ENCODE measurements around the gene HOXB7. TPM values are rescaled to one million over a fixed set of nuclear protein-coding genes. Genes with fewer than 3 reads are reported as not detected.

Gene HOXB7
- total and polyA plus RNA-seq, 3 experiments from 2014 or later: 0.87 to 0.96 (median 0.89) TPM

- no peaks in the 10 kb centered on the region for H3K9me3 ChIP-seq (ENCODE audit: low read length)
- H3K27ac Mint-ChIP-seq: no peak overlapping the region
- peaks cover 27% of the 10 kb centered on the region for H3K4me1 ChIP-seq (ENCODE audit: insufficient read depth, low read length)
- no peaks in the 10 kb centered on the region for H3K36me3 ChIP-seq (ENCODE audit: insufficient read depth, low read length)
- peaks cover 67 to 89% of the 10 kb centered on the region in 2 donors for H3K27me3 Mint-ChIP-seq
- H3K36me3 Mint-ChIP-seq: no peaks in the 10 kb centered on the region
- peak overlapping the region in 2 of 7 donors; percentile 18 to 48 for H3K4me3 Mint-ChIP-seq
- peaks cover 82% of the 10 kb centered on the region for H3K27me3 ChIP-seq (ENCODE audit: insufficient read depth, low read length, poor library complexity, severe bottlenecking)
- ChIA-PET POLR2A (interaction anchor here (0.6 kb wide), 1 partner anchor 230 kb away, joined by 4 read pairs; no protein-coding TSS in a partner anchor), CTCF (interaction anchor here (1.3 to 5.8 kb wide), 4 partner anchors 9 to 27 kb away, joined by 3 to 25 read pairs (median 10); no protein-coding TSS in a partner anchor)
- H3K4me3 ChIP-seq (ENCODE audit: low read length): no peak overlapping the region
- no peak for DNase-seq
- H3K27ac ChIP-seq (ENCODE audit: low read depth, low read length): peak overlapping the region; percentile 79
- peaks cover 14 to 30% (median 19%) of the 10 kb centered on the region in 3 donors for H3K4me1 Mint-ChIP-seq
- peaks cover 0 to 5% (median 0%) of the 10 kb centered on the region in 5 donors for H3K9me3 Mint-ChIP-seq
Measured at GRCh38 chr17:48623583-48623982, 12.8 kb upstream of the HOXB7 start.

GRCh38 chr17:48622857-48623256 lies 12.0 kb upstream of the HOXB7 start:
- H3K27ac Mint-ChIP-seq: no peak overlapping the region
- peaks cover 20 to 36% (median 25%) of the 10 kb centered on the region in 3 donors for H3K4me1 Mint-ChIP-seq
- Histone ChIP-seq H3K27me3 (ENCODE audit: insufficient read depth, low read length, poor library complexity, severe bottlenecking) (peaks cover 82% of the 10 kb centered on the region), H3K27ac (ENCODE audit: low read depth, low read length) (no peak overlapping the region), H3K4me3 (ENCODE audit: low read length) (no peak overlapping the region), H3K9me3 (ENCODE audit: low read length) (no peaks in the 10 kb centered on the region), H3K36me3 (ENCODE audit: insufficient read depth, low read length) (no peaks in the 10 kb centered on the region), H3K4me1 (ENCODE audit: insufficient read depth, low read length) (peaks cover 34% of the 10 kb centered on the region)
- no peak overlapping the region for H3K4me3 Mint-ChIP-seq
- POLR2A ChIA-PET: no interaction called here
- H3K36me3 Mint-ChIP-seq: no peaks in the 10 kb centered on the region
- H3K9me3 Mint-ChIP-seq: peaks cover 0 to 5% (median 0%) of the 10 kb centered on the region in 5 donors
- DNase-seq: no peak
- CTCF ChIA-PET: interaction anchor here (1.3 to 5.8 kb wide), 2 partner anchors 9 kb away, joined by 3 to 25 read pairs; no protein-coding TSS in a partner anchor
- H3K27me3 Mint-ChIP-seq: peaks cover 67 to 88% of the 10 kb centered on the region in 2 donors

- Mint-ChIP-seq H3K9me3 (peaks cover 0 to 2% (median 0%) of the 10 kb centered on the region in 5 donors), H3K4me3 (no peak overlapping the region), H3K36me3 (peaks cover 0 to 1% (median 0%) of the 10 kb centered on the region in 3 donors), H3K4me1 (peaks cover 24 to 39% (median 28%) of the 10 kb centered on the region in 3 donors), H3K27me3 (peaks cover 72 to 87% of the 10 kb centered on the region in 2 donors), H3K27ac (peak overlapping the region in 1 of 8 donors; percentile 10)
- H3K27me3 ChIP-seq (ENCODE audit: insufficient read depth, low read length, poor library complexity, severe bottlenecking): peaks cover 82% of the 10 kb centered on the region
- ChIA-PET POLR2A (no interaction called here), CTCF (interaction anchor here (1.0 to 5.8 kb wide), 5 partner anchors 8 to 542 kb away, joined by 3 to 25 read pairs (median 4); partner anchors contain the start of gene HOXB5)
- H3K4me1 ChIP-seq (ENCODE audit: insufficient read depth, low read length): peaks cover 32% of the 10 kb centered on the region
- H3K36me3 ChIP-seq (ENCODE audit: insufficient read depth, low read length): no peaks in the 10 kb centered on the region
- DNase-seq: no peak
- no peak overlapping the region for H3K27ac ChIP-seq (ENCODE audit: low read depth, low read length)
- H3K4me3 ChIP-seq (ENCODE audit: low read length): no peak overlapping the region
- H3K9me3 ChIP-seq (ENCODE audit: low read length): no peaks in the 10 kb centered on the region
Measured at GRCh38 chr17:48621410-48622392, 10.9 kb upstream of the HOXB7 start.

- Histone ChIP-seq H3K27ac (ENCODE audit: low read depth, low read length) (no peak overlapping the region), H3K9me3 (ENCODE audit: low read length) (no peaks in the 10 kb centered on the region), H3K27me3 (ENCODE audit: insufficient read depth, low read length, poor library complexity, severe bottlenecking) (peaks cover 87% of the 10 kb centered on the region), H3K4me3 (ENCODE audit: low read length) (no peak overlapping the region), H3K36me3 (ENCODE audit: insufficient read depth, low read length) (no peaks in the 10 kb centered on the region), H3K4me1 (ENCODE audit: insufficient read depth, low read length) (peaks cover 27% of the 10 kb centered on the region)
- H3K36me3 Mint-ChIP-seq: peaks cover 0 to 2% (median 0%) of the 10 kb centered on the region in 3 donors
- H3K4me3 Mint-ChIP-seq: peak overlapping the region in 2 of 7 donors; percentile 13 to 52
- POLR2A ChIA-PET: no interaction called here
- peak overlapping the region in 2 of 8 donors; percentile 67 to 88 for H3K27ac Mint-ChIP-seq
- peaks cover 0 to 2% (median 0%) of the 10 kb centered on the region in 5 donors for H3K9me3 Mint-ChIP-seq
- CTCF ChIA-PET: interaction anchor here (1.0 kb wide), 1 partner anchor 285 kb away, joined by 3 read pairs; no protein-coding TSS in a partner anchor
- H3K27me3 Mint-ChIP-seq: peaks cover 79 to 89% of the 10 kb centered on the region in 2 donors
- peaks cover 22 to 32% (median 24%) of the 10 kb centered on the region in 3 donors for H3K4me1 Mint-ChIP-seq
- DNase-seq: no peak
Measured at GRCh38 chr17:48620461-48621139, 9.8 kb upstream of the HOXB7 start.

- Mint-ChIP-seq H3K27ac (peak overlapping the region in 1 of 8 donors; percentile 92), H3K27me3 (peaks cover 85 to 94% of the 10 kb centered on the region in 2 donors), H3K4me1 (peaks cover 25 to 35% (median 27%) of the 10 kb centered on the region in 3 donors), H3K36me3 (peaks cover 0 to 2% (median 0%) of the 10 kb centered on the region in 3 donors), H3K4me3 (peak overlapping the region in 2 of 7 donors; percentile 13 to 37), H3K9me3 (peaks cover 0 to 3% (median 0%) of the 10 kb centered on the region in 5 donors)
- peaks cover 87% of the 10 kb centered on the region for H3K27me3 ChIP-seq (ENCODE audit: insufficient read depth, low read length, poor library complexity, severe bottlenecking)
- no peak overlapping the region for H3K4me3 ChIP-seq (ENCODE audit: low read length)
- POLR2A ChIA-PET: no interaction called here
- DNase-seq: no peak
- H3K36me3 ChIP-seq (ENCODE audit: insufficient read depth, low read length): no peaks in the 10 kb centered on the region
- H3K4me1 ChIP-seq (ENCODE audit: insufficient read depth, low read length): peaks cover 23% of the 10 kb centered on the region
- no peaks in the 10 kb centered on the region for H3K9me3 ChIP-seq (ENCODE audit: low read length)
- CTCF ChIA-PET: interaction anchor here (1.2 to 1.4 kb wide), 4 partner anchors 28 to 358 kb away, joined by 3 to 5 read pairs (median 5); no protein-coding TSS in a partner anchor
- H3K27ac ChIP-seq (ENCODE audit: low read depth, low read length): no peak overlapping the region
Measured at GRCh38 chr17:48619826-48620449, 9.1 kb upstream of the HOXB7 start.

GRCh38 chr17:48618256-48618896 lies 7.6 kb upstream of the HOXB7 start:
- ChIA-PET POLR2A (interaction anchor here (0.6 to 1.0 kb wide), 2 partner anchors 9 to 545 kb away, joined by 3 to 4 read pairs; no protein-coding TSS in a partner anchor), CTCF (interaction anchor here (0.8 to 2.2 kb wide), 22 partner anchors 7 to 593 kb away, joined by 3 to 18 read pairs (median 5); partner anchors contain the start of genes HOXB5, HOXB9 and NFE2L1)
- peaks cover 86% of the 10 kb centered on the region for H3K27me3 ChIP-seq (ENCODE audit: insufficient read depth, low read length, poor library complexity, severe bottlenecking)
- Mint-ChIP-seq H3K27me3 (peaks cover 87 to 95% of the 10 kb centered on the region in 2 donors), H3K4me1 (peaks cover 31 to 48% (median 43%) of the 10 kb centered on the region in 3 donors), H3K27ac (peak overlapping the region in 2 of 8 donors; percentile 28 to 92), H3K9me3 (peaks cover 0 to 4% (median 0%) of the 10 kb centered on the region in 5 donors), H3K36me3 (peaks cover 0 to 2% (median 0%) of the 10 kb centered on the region in 3 donors), H3K4me3 (peak overlapping the region in 6 of 7 donors; percentile 20 to 67 (median 48))
- no peak overlapping the region for H3K4me3 ChIP-seq (ENCODE audit: low read length)
- H3K27ac ChIP-seq (ENCODE audit: low read depth, low read length): no peak overlapping the region
- peaks cover 33% of the 10 kb centered on the region for H3K4me1 ChIP-seq (ENCODE audit: insufficient read depth, low read length)
- no peaks in the 10 kb centered on the region for H3K36me3 ChIP-seq (ENCODE audit: insufficient read depth, low read length)
- peak; percentile 73 to 85 (median 78) for DNase-seq
- H3K9me3 ChIP-seq (ENCODE audit: low read length): no peaks in the 10 kb centered on the region
